Measurements from ENCODE around the gene PHF24. TPM values are rescaled to one million over a fixed set of nuclear protein-coding genes. Genes with fewer than 3 reads are reported as not detected.

PHF24 gene
- total and polyA plus RNA-seq, 2 of the 13 experiments (the other 11 are each of a cell fraction or from before 2014, with no cell fraction given) = 0.05 TPM; not detected in 1

- WGBS (ENCODE audit: low lambda C conversion rate) = 87% methylated on average over 14 of the region's 26 CpGs
- ChIA-PET POLR2A (no interaction called here), CTCF (ENCODE audit: low intra/inter-chr PET ratio, low total read pairs) (no interaction called here)
- H3K79me2 ChIP-seq (ENCODE audit: insufficient read depth, low read length) = no peaks in the 10 kb centered on the region
- peaks cover 39% of the 10 kb centered on the region for H3K4me1 ChIP-seq (ENCODE audit: insufficient read depth, low read length)
- H3K4me2 ChIP-seq (ENCODE audit: low read depth, low read length) = no peak overlapping the region
- H4K20me1 ChIP-seq (ENCODE audit: insufficient read depth, low read length) = no peaks in the 10 kb centered on the region
- H3K4me3 ChIP-seq (replicated peaks in 1 of 3; ENCODE audit: insufficient read depth in 1 of 3, low read depth in 2 of 3, low read length in 3 of 3) = no peak overlapping the region
- intact Hi-C loops (cut with micrococcal nuclease; ENCODE audit: unreplicated experiment) (no loop called here), in situ Hi-C loops (cut with HindIII; ENCODE audit: extremely low pct_ligation_motif_present, low pct_unique_long_range_greater_than_20kb) (no loop called here)
- H3K27ac ChIP-seq (ENCODE audit: extremely low read length, insufficient read depth, low read length) = no peak overlapping the region
- no peak for ATAC-seq
- no TSS peak for BruUV-seq (replicated peaks)
- no peak for DNase-seq (ENCODE audit: low spot score)
- H3K9me3 ChIP-seq (ENCODE audit: low read length) = no peaks in the 10 kb centered on the region
- TF ChIP-seq ZKSCAN5 (CRISPR knock-in tag; IDR thresholded peaks at IDR 0.05) = no peak
- TF ChIP-seq THAP11 (CRISPR knock-in tag; IDR thresholded peaks at IDR 0.05) = no peak
- TF ChIP-seq, protein P1, sequence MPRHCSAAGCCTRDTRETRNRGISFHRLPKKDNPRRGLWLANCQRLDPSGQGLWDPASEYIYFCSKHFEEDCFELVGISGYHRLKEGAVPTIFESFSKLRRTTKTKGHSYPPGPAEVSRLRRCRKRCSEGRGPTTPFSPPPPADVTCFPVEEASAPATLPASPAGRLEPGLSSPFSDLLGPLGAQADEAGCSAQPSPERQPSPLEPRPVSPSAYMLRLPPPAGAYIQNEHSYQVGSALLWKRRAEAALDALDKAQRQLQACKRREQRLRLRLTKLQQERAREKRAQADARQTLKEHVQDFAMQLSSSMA (CRISPR knock-in tag; IDR thresholded peaks at IDR 0.05) = no peak
- no peak for TF ChIP-seq THYN1 (CRISPR knock-in tag; IDR thresholded peaks at IDR 0.05; ENCODE audit: borderline replicate concordance, low read depth)
- no peak for TF ChIP-seq RBM39 (IDR thresholded peaks at IDR 0.05; ENCODE audit: low read depth, low read length, poor library complexity, severe bottlenecking)
- TF ChIP-seq CENPX (CRISPR knock-in tag; IDR thresholded peaks at IDR 0.05) = no peak
- TF ChIP-seq, protein P2, sequence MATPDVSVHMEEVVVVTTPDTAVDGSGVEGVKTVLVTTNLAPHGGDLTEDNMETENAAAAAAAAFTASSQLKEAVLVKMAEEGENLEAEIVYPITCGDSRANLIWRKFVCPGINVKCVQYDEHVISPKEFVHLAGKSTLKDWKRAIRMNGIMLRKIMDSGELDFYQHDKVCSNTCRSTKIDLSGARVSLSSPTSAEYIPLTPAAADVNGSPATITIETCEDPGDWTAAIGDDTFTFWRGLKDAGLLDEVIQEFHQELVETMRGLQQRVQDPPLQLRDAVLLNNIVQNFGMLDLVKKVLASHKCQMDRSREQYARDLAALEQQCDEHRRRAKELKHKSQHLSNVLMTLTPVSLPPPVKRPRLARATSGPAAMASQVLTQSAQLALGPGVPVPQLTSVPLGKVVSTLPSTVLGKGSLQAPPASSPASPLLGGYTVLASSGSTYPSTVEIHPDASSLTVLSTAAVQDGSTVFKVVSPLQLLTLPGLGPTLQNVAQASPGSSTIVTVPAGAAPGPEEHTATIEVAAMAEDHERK (CRISPR knock-in tag; IDR thresholded peaks at IDR 0.05; ENCODE audit: low read depth) = no peak
- TF ChIP-seq, protein P3, sequence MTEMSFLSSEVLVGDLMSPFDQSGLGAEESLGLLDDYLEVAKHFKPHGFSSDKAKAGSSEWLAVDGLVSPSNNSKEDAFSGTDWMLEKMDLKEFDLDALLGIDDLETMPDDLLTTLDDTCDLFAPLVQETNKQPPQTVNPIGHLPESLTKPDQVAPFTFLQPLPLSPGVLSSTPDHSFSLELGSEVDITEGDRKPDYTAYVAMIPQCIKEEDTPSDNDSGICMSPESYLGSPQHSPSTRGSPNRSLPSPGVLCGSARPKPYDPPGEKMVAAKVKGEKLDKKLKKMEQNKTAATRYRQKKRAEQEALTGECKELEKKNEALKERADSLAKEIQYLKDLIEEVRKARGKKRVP (CRISPR knock-in tag; IDR thresholded peaks at IDR 0.05) = no peak
- TF ChIP-seq RFX3 (CRISPR knock-in tag; IDR thresholded peaks at IDR 0.05) = no peak
- no peak for TF ChIP-seq ASH2L (IDR thresholded peaks at IDR 0.05; ENCODE audit: insufficient read length, low read depth, low read length)
- TF ChIP-seq ARHGAP35 (CRISPR knock-in tag; IDR thresholded peaks at IDR 0.05; ENCODE audit: borderline replicate concordance) = no peak
- no peak for TF ChIP-seq AFF4 (CRISPR knock-in tag; IDR thresholded peaks at IDR 0.05)
- no peak overlapping the region for H2AFZ ChIP-seq (ENCODE audit: low read length)
- H3K9ac ChIP-seq (ENCODE audit: insufficient read depth, low read depth, low read length) = no peak overlapping the region
- FAIRE-seq = no peak
- no peaks in the 10 kb centered on the region for H3K36me3 ChIP-seq (replicated peaks in 1 of 2; ENCODE audit: control insufficient read depth in 1 of 2, insufficient read depth in 2 of 2, low read length in 2 of 2)
- H3K27me3 ChIP-seq (ENCODE audit: control insufficient read depth in 1 of 2, insufficient read depth in 2 of 2, low read length in 2 of 2) = no peaks in the 10 kb centered on the region
Measured at GRCh38 chr9:34996181-34996904, 38.3 kb downstream of the PHF24 start.
